GM12801 (cell line): Measurements from ENCODE around the gene KLF13.

Experiments
- TF ChIP-seq, protein P1 (sequence below): IDR thresholded peaks from one replicate; pipeline ENCODE4 v1.5.1; 2011; ENCODE audit warnings: control low read depth; ENCODE audit not compliant: insufficient read length; ENCODE audit errors: extremely low read depth

The KLF13 gene

DNA sequence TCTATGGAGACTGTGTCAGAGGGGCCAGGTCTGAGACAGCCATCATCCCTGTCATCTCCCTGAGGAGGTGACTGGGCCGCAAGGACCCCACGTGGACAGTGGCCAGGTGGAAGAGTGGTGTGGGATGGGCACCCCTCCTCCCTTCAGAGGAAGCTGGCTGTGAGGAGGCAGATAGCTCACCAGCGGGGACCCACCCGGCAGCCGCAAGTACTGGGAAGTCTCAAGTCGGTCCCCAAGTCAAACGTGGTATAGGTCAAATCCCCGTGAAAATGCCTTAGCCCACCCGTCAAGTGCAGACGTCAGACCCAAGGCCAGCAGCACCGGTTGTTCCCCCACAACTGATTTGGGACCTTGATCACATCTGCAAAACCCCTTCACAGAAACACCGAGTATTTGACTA lies 12.3 kb upstream of the KLF13 start:
- TF ChIP-seq, protein P1, sequence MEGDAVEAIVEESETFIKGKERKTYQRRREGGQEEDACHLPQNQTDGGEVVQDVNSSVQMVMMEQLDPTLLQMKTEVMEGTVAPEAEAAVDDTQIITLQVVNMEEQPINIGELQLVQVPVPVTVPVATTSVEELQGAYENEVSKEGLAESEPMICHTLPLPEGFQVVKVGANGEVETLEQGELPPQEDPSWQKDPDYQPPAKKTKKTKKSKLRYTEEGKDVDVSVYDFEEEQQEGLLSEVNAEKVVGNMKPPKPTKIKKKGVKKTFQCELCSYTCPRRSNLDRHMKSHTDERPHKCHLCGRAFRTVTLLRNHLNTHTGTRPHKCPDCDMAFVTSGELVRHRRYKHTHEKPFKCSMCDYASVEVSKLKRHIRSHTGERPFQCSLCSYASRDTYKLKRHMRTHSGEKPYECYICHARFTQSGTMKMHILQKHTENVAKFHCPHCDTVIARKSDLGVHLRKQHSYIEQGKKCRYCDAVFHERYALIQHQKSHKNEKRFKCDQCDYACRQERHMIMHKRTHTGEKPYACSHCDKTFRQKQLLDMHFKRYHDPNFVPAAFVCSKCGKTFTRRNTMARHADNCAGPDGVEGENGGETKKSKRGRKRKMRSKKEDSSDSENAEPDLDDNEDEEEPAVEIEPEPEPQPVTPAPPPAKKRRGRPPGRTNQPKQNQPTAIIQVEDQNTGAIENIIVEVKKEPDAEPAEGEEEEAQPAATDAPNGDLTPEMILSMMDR = no peak

DNA sequence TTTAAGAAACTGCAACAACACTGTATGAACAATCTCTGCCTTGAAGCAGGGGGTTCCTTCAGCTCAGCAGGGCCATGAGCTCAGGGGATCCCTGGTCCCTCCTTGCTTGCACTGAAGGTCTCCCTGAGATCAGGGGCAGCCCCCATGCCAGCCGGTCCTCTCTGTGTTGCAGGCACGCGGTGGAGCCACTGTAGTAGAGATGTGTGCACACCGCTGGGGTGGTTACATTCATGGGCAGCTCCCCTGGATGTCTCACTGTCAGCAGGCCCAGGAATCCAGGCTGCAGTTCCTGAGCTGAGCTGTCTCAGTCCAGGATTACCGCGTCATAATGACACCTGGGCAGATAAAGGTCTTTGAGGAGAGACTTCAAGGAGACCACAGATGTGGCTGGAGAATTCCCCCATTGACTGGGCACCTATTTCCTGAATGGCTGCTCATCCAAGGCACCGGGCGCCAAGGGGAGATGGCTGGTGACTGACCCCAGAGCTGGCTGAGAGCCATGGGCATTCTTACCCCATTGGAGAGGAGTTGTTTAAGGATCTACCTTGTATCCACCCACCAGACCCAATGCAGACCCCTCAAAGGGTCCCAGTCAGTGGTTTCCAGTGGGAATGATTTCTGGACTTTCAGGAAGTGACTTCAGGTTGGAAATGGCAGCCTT lies 10.4 kb upstream of the KLF13 start:
- TF ChIP-seq, protein P1 = no peak

DNA sequence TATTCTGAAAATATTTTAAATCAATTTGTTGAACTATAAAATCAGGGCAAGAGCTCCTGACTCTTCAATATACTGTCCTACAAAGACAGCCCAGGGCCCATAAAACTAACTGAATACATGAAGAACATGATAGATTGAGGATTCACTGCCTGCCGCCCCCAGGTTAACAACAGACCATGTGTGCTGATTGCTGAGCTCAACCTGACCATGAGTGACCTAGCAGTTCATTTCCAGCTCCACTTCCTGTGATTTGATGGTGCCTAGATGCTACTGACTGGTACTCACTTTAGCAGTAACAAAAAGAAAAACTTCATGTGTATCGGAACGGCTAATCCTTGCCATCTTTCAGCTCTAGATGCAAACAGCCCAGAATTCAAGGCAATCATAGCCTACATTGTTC lies 9.6 kb upstream of the KLF13 start:
- TF ChIP-seq, protein P1 = no peak

DNA sequence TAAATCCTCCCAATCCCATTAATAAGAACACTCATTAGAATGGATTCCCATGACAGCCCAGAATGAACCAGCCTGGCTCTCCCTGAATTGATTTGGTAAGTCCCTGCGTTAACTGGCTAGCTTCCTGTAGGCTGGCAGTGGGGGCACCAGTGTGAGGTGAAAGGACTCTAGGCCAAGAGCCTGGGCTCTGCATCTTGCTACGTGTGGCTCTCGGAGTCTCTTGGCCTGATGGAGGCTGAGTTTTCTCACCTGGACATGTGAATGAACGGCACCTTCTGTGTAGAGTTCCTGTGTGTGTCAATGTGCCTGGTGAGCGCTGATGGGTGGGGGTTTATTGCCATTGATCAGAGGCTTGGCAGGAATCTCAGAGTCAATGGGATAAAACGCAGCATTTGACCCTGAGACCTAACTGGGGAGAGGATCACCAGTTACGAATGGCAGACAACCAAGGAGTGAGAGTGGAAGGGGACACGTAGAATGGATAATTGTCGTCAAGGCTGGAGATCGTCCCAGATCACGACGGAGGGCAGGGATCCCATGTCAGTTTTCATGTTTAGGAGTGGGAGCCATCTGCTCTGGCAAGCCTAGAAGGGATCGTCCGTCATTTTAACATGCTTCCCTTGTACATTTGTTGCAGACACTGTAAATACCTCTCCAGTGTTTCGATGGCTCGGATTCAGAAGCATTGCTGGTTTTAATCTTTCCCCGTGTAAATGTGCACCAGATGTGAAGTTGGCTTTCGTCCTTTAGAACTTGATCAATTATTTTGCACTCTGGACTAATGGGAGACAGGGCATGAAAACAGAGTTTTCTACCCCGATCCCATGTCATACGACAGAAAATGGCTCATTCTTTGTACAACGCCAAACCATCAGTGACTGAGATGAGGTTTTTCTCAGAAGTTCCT lies 9.0 kb upstream of the KLF13 start:
- TF ChIP-seq, protein P1 = no peak

DNA sequence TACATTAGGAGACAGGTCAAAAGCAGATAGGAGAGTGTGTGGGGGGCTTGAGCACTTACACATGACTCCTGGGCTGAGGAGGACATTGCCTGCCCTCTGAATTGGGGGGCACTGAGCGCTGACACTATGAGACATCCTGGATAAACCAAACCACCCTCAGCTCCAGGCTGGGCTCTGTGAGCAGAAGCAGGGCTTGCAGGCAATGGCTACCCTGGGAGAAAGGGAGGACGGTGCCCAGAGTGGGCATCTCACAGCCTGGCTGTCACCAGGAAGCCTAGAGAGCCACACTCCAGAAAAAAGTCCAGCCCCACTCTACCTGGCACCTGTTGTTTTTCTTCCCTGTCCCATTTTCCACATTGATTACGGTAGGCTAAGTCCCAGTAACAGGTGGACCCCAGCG lies 8.2 kb upstream of the KLF13 start:
- TF ChIP-seq, protein P1 = no peak

DNA sequence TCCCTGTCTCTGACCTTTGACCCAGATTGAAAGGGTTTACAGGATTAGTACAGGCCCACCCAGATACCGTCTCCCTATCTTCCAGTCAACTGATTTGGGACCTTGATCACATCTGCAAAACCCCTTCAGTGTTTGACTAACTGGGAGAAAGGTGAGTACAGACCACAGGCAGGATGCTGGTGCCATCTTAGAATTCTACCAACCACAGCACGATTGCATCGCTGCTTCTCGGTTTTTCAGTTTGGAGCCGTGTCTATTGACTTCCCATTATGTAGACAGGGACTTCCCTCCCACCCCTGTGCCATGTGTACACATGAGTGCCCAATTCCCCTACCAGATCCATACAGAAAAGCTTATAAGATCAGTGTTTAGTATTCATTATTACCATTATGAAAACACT lies 6.6 kb upstream of the KLF13 start:
- TF ChIP-seq, protein P1 = no peak

DNA sequence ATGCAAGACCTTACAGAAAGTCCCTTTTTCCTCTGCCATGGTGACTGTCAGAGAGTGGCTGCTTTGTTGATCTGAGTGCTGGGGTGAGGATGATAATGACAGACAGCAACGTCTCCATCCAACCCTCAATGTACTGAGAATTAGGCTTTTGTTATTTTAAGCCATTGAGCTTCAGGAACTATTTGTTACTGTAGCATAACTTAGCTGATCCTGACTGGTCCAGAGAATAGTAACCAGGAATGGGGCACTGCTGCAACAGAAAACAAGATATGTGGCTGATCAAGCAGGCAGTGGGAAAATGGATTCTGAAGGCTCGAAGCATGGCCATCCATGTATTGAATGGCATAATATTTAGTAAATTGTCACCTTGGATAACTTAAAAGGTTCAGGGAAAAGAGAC lies 5.2 kb upstream of the KLF13 start:
- TF ChIP-seq, protein P1 = no peak
